ENCODE results near the gene PSMB10.
A peak's percentile ranks its signal among the peaks of the same experiment; 100 is the strongest.

Gene PSMB10

GRCh38 chr16:67936124-67936879 lies at the start of gene PSMB10:
TSS of gene PSMB10 (minus strand) at chr16:67936850. CDS start at chr16:67936749, 101 bp downstream.
- TF ChIP-seq CTCF (IDR thresholded peaks at IDR 0.05; ENCODE audit: extremely low read depth, missing control alignments) = no peak

GRCh38 chr16:67982011-67982696 lies 45.5 kb upstream of the PSMB10 start:
- DNase-seq (ENCODE audit: low spot score) = no peak
- TF ChIP-seq CTCF (IDR thresholded peaks at IDR 0.05; ENCODE audit: extremely low read depth, missing control alignments) = no peak

More at GRCh38 chr16:67936124-67936879, at the start of gene PSMB10:
- DNase-seq (ENCODE audit: low spot score) = peak; percentile 49

- DNase-seq (ENCODE audit: low spot score) = no peak
- no peak for TF ChIP-seq CTCF (IDR thresholded peaks at IDR 0.05; ENCODE audit: extremely low read depth, missing control alignments)
Measured at GRCh38 chr16:67979955-67980678, 43.5 kb upstream of the PSMB10 start, which contains the start of gene DPEP3. TSS of gene DPEP3 (minus strand) at chr16:67980499. CDS start at chr16:67980380, 119 bp downstream.

GRCh38 chr16:67977469-67978227 lies 41.0 kb upstream of the PSMB10 start:
- TF ChIP-seq CTCF (IDR thresholded peaks at IDR 0.05; ENCODE audit: extremely low read depth, missing control alignments) = no peak

GRCh38 chr16:67977005-67977404 lies 40.4 kb upstream of the PSMB10 start:
- no peak for TF ChIP-seq CTCF (IDR thresholded peaks at IDR 0.05; ENCODE audit: extremely low read depth, missing control alignments)
- no peak for DNase-seq (ENCODE audit: low spot score)

More at GRCh38 chr16:67977469-67978227, 41.0 kb upstream of the PSMB10 start:
- no peak for DNase-seq (ENCODE audit: low spot score)

- TF ChIP-seq CTCF (IDR thresholded peaks at IDR 0.05; ENCODE audit: extremely low read depth, missing control alignments) = no peak
- no peak for DNase-seq (ENCODE audit: low spot score)
Measured at GRCh38 chr16:67976205-67976604, 39.6 kb upstream of the PSMB10 start.

All from GM20000 (cell line).